ENCODE data around the gene ARHGAP10. TPM values are rescaled to one million over a fixed set of nuclear protein-coding genes. Genes with fewer than 3 reads are reported as not detected.
A peak's percentile ranks its signal among the peaks of the same experiment; 100 is the strongest.

Gene ARHGAP10
- polyA plus RNA-seq, 1 experiment: 20.2 TPM

DNA sequence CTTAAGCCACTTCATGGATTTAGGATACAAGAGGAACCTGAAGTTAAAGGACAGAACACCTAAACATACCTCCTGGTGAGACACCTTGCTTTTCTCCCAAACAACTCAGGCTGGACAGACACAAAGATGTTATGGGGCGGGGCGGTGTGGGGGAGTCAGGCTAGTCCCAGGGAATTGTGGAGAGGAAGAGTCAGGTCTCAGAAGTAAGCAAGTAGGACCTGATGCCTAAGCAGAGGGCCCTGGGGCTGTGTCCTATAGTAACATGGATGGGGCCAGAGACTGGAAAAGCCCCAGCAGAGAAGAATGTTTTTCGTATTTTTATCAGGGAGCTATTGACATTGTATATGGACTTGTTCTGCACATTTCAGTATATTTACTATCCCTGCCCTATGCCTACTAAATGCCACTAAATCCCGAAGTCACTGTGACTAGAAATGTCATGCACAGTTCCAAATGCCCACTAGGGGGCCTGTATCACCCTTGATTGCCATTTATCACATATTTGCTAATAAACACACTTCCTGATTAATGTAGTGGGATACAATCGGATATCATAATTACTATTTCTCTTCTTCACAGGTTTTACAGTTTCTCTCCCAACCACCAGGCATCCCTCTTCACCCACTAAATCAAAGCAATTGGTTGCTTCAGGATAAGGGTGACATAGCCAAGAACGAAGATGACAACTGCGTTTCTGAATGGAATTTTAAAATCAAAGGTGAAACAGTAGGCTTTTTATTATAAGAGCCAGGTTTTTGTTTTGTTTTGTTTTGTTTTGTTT, 23.8 kb upstream of the ARHGAP10 start:
- CTCF ChIA-PET: interaction anchor here (0.6 to 14.2 kb wide), 17 partner anchors 9 to 167 kb away, joined by 3 to 169 read pairs (median 3); partner anchors contain the start of gene ARHGAP10

DNA sequence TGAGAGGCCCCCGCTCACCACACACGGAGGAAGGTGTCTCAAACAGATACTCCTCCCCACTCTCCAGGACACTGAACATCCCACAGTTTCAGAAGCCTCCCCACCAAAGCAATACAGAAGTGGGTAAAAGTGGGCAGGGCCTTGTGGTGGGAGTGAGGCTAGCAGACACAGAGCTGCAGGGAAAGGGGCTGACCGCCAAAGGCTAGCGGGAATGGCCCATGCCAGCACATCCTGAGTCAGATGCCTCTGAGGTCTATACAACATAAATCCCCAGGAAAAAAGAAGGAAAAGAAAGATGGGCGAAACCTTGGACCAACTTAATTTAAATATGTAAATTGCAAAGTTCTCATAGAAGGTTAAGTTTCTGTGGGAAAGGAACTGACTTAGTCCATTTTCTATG, 21.9 kb upstream of the ARHGAP10 start:
- no peaks in the 10 kb centered on the region for H3K27me3 ChIP-seq (ENCODE audit: control insufficient read depth, insufficient read depth, low read length)
- ChIA-PET CTCF (interaction anchor here (1.9 to 14.2 kb wide), 3 partner anchors 22 to 165 kb away, joined by 4 to 169 read pairs (median 12); partner anchors contain the start of gene ARHGAP10), POLR2A (no interaction called here)
- no peak overlapping the region for H3K4me3 ChIP-seq (ENCODE audit: low read depth, low read length)
- DNase-seq (ENCODE audit: low read depth): no peak
- TF ChIP-seq, protein P1, sequence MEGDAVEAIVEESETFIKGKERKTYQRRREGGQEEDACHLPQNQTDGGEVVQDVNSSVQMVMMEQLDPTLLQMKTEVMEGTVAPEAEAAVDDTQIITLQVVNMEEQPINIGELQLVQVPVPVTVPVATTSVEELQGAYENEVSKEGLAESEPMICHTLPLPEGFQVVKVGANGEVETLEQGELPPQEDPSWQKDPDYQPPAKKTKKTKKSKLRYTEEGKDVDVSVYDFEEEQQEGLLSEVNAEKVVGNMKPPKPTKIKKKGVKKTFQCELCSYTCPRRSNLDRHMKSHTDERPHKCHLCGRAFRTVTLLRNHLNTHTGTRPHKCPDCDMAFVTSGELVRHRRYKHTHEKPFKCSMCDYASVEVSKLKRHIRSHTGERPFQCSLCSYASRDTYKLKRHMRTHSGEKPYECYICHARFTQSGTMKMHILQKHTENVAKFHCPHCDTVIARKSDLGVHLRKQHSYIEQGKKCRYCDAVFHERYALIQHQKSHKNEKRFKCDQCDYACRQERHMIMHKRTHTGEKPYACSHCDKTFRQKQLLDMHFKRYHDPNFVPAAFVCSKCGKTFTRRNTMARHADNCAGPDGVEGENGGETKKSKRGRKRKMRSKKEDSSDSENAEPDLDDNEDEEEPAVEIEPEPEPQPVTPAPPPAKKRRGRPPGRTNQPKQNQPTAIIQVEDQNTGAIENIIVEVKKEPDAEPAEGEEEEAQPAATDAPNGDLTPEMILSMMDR (IDR thresholded peaks at IDR 0.05; ENCODE audit: insufficient read depth, low read depth, low read length): no peak
- H3K36me3 ChIP-seq (ENCODE audit: control insufficient read depth, insufficient read depth, low read length): no peaks in the 10 kb centered on the region

More for the DNA sequence above, 23.8 kb upstream of the ARHGAP10 start:
- DNase-seq (ENCODE audit: low read depth): no peak
- no peaks in the 10 kb centered on the region for H3K27me3 ChIP-seq (ENCODE audit: control insufficient read depth, insufficient read depth, low read length)
- POLR2A ChIA-PET: no interaction called here
- H3K36me3 ChIP-seq (ENCODE audit: control insufficient read depth, insufficient read depth, low read length): no peaks in the 10 kb centered on the region
- H3K4me3 ChIP-seq (ENCODE audit: low read depth, low read length): no peak overlapping the region
- TF ChIP-seq, protein P1 (IDR thresholded peaks at IDR 0.05; ENCODE audit: insufficient read depth, low read depth, low read length): peak; percentile 85

DNA sequence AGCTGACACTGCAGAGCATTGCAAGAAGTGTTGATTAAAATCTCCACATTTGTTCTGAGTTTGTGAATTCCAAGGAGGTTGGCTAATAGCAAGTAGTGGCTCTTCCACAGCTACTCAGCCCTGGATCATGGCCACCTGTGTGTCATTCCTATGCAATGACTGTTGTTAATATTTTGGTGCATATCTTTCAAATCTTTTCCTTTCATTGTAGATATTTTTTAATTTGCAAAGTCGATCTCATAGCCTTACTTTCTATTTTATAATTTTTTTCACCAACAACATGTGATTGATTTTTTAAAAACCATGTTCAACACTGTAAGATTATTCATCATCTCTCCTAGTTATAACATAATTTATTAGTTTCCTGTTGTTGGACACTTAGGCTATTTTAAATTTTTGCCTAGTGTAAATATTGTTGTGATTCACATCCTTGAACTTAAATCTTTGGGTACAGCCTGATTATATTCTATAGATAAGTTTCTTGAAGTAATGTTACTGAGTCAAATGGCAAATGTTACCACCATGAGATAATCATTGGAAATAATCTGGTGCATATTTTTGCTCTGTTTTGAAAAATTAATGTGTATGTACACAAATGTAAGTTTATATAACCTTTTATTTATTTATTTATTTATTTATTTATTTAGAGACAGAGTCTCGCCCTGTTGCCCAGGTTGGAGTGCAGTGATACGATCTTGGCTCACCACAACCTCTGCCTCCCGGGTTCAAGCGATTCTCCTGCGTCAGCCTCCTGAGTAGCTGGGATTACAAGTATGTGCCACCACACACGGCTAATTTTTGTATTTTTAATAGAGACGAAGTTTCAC, 17.1 kb upstream of the ARHGAP10 start:
- TF ChIP-seq, protein P1 (IDR thresholded peaks at IDR 0.05; ENCODE audit: insufficient read depth, low read depth, low read length): no peak
- Histone ChIP-seq H3K36me3 (ENCODE audit: control insufficient read depth, insufficient read depth, low read length) (no peaks in the 10 kb centered on the region), H3K27me3 (ENCODE audit: control insufficient read depth, insufficient read depth, low read length) (no peaks in the 10 kb centered on the region), H3K4me3 (ENCODE audit: low read depth, low read length) (no peak overlapping the region)
- ChIA-PET CTCF (interaction anchor here (1.8 to 14.2 kb wide), 2 partner anchors 145 to 151 kb away, joined by 4 to 169 read pairs; no protein-coding TSS in a partner anchor), POLR2A (interaction anchor here (0.6 kb wide), 1 partner anchor 12 kb away, joined by 4 read pairs; no protein-coding TSS in a partner anchor)
- DNase-seq (ENCODE audit: low read depth): peak; percentile 72

DNA sequence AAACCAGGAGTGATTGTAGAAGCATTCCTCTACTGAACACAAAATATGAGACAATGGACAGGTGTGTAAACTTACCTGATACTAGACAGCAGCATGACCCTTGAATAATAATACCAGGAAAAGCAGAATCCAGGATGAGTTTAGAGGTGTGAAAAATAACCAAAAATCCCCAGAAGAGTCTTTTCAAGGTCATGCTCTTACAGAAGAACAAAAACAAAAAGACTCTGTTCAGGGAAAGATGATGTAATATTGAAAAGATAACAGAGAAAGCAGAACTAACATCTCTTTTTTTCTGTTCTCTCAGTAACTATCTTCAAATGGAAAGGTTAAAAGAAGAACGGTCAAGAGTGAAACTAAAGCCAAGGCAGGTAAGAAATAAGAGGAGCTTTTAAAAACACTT, 14.0 kb upstream of the ARHGAP10 start:
- no peak for DNase-seq (ENCODE audit: low read depth)
- H3K27me3 ChIP-seq (ENCODE audit: control insufficient read depth, insufficient read depth, low read length): no peaks in the 10 kb centered on the region
- TF ChIP-seq, protein P1 (IDR thresholded peaks at IDR 0.05; ENCODE audit: insufficient read depth, low read depth, low read length): no peak
- ChIA-PET POLR2A (no interaction called here), CTCF (no interaction called here)
- no peaks in the 10 kb centered on the region for H3K36me3 ChIP-seq (ENCODE audit: control insufficient read depth, insufficient read depth, low read length)
- no peak overlapping the region for H3K4me3 ChIP-seq (ENCODE audit: low read depth, low read length)

DNA sequence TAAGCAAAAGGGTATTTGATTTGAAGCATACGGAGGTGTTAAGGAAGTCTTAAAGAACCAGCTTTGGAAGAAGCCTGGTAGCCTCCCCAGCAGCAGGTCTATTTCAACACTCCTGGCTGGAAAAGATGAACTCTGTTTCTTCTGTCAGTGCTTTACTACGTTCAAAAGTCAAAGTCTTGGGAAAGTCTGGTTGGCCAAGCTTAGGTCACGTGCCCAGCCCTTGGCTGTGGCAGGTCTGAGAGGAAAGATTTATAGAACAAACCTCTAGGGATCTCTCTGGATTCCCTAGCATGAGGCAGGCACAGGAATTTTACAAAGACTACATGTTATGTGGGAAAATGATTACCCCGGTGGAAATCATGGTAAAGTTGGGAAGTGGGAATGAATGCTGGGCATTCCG, 8.6 kb upstream of the ARHGAP10 start:
- CTCF ChIA-PET: interaction anchor here (0.7 kb wide), 1 partner anchor 144 kb away, joined by 3 read pairs; no protein-coding TSS in a partner anchor
- Histone ChIP-seq H3K27me3 (ENCODE audit: control insufficient read depth, insufficient read depth, low read length) (no peaks in the 10 kb centered on the region), H3K36me3 (ENCODE audit: control insufficient read depth, insufficient read depth, low read length) (no peaks in the 10 kb centered on the region), H3K4me3 (ENCODE audit: low read depth, low read length) (no peak overlapping the region)
- DNase-seq (ENCODE audit: low read depth): no peak
- POLR2A ChIA-PET: no interaction called here
- TF ChIP-seq, protein P1 (IDR thresholded peaks at IDR 0.05; ENCODE audit: insufficient read depth, low read depth, low read length): no peak

Data from BJ (cell line).